NCI-H1694 (cell line): Measurements from ENCODE around the gene ANGPTL2.

Experiments
- DNase-seq: peaks from one replicate; lab custom pipeline; 2025; lab: John Stamatoyannopoulos, UW

The ANGPTL2 gene

DNA sequence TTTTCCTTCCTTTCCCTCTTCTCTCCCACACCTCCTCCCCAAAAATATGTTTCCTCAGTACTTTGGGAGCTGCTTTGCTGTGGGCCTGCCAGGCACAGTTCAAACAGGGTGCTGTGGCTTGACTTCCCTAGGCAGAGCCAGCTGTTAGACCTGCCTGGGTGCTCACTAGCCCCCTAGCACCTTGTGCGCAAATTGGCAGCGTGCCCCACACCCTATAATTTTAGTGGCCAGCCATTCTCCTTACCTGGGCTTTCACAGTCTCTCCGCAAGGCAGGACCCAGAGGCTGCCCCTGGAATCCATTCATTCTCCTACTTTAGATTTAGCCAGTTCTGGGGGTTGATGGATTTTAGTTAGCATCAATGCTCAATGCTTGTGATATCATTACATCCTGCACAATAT lies 72.3 kb downstream of the ANGPTL2 start:
- no peak for DNase-seq

DNA sequence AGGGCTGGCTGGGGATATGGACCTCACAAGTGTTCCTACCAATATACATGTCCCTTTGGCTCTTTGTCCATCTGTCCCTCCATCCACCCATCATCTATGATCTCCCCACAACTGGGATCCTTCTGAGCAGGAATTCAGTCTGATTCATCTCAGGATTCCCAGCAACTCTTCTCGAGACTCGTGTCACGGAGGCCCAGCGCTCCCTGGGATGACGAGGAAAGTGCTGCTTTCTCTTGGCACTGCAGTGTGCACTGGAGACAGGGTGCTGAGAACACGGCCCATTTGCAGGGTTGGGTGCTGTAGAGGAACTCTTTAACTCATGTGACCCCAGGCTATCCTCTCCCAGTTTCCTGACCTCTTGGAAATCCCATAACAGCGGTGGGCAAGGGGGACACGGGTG lies 72.9 kb downstream of the ANGPTL2 start:
- DNase-seq, result no peak

DNA sequence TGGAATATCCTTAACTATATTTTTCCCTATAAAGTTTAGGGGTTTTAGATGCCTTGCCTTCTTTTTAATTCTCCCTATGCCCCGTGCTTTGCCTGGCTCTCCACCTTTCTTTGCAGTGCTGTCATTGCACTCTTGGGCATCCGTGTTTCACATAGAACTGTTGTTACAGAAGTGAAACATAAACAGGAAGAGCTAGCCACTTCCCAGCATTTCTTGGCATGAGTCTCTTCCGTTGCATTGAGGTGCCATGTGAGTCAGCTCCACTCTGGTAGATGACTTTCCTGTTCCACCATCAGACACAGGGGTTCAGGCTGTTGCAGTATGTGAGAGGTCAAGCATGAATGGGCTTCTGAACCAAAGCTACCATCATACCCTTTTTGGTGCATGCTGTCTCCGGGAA lies 73.4 kb downstream of the ANGPTL2 start:
- DNase-seq, result no peak

DNA sequence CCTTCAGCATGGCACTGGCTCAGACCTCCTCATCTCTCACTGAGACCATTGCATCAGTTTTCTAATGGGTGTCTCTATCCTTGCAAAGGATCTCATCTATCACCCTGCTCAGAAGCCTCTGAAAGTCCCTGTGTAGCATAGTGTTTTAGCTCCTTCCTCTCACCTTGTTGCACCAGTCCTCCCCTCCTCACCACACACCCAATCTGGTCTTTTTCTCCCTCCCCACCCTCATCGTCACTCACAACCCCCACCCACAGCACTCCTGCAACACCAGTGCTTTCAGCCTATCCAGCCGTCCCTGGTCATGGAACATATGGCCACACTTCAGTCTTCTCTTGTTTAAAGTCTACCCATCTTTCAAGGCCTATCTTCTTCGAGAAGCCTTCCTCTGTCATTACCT lies 74.5 kb downstream of the ANGPTL2 start:
- no peak for DNase-seq

DNA sequence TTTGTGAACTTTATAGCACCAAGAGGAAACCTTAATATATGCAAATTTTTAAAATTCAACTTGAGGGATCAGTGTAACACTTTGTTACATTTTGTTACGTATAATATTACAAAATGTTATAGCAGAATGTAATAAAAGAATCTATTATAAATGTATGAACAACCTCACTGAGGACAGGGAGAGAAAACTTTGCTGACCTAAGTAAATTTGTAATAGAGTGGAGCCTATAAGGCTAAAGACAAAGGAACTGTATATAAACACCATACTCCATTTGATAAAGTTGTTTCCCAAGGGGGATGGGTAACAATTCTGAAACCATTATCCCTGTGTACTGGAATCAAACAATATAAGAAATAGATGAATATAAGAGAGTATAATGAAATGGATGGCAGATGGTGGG lies 77.3 kb downstream of the ANGPTL2 start:
- no peak for DNase-seq

DNA sequence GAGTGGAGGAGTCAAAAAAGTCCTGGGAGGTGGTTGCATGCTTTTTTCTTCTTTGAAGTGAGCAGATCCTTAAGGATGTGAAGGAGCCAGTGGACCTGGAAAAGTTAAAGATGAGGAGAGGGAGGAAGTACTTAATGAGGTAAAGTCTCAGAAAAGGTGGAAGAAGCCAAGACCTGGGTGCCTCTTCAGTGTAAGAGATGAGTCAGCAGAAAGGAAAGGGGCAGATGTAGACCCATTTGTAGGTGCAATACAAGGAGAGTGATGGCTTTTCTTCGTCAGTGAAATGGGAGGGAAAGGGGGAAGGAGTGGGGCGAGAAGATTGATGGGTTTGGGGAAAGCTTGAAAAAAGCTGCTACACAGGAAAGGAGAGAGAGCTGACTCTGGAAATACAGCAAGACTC lies 82.9 kb downstream of the ANGPTL2 start:
- no peak for DNase-seq

DNA sequence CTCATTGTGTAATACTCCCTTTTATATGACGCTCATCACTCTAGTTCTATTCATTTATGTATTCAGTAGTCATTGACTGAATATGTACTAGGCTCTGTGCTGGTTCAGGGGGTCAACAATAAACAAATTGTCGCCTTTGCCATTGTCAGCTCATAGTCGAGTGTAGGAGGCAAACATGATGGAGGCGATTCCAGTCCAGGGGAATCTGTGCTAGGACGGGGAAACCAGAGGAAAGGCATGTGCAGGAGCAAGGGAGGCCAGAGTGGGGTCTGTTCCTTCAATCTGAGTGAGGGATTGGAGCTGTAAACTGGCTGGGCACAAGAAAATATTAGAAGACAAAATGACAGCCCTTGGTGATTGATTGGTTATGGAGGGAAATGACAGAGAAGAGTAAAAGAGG lies 83.9 kb downstream of the ANGPTL2 start:
- no peak for DNase-seq
